Stimulated activated naive CD8-positive, alpha-beta T cell treated with anti-CD3 and anti-CD28 coated beads, Interleukin-15, amount 100 ng/mL, for 72 hours (primary cell): ENCODE measurements around the gene CREM.
A peak's percentile ranks its signal among the peaks of the same experiment; 100 is the strongest.

Source experiments
- ATAC-seq: fragments of 150-1000 bp; cut with Tn5 transposase; 2 replicates; pipeline ENCODE4 v1.10.0; 2021; ENCODE audit warnings: mild to moderate bottlenecking, moderate library complexity
- DNase-seq, 2 donors: peaks; one replicate each; pipeline ENCODE4 v3.0.0; 2021 to 2022
- H3K27ac Mint-ChIP-seq, 2 donors: one replicate each; pipeline ENCODE4 v1.8.0; 2022; ENCODE audit warnings: mild to moderate bottlenecking in 2 of 2, mixed read lengths in 2 of 2, moderate library complexity in 2 of 2
- H3K27me3 Mint-ChIP-seq: one replicate; pipeline ENCODE4 v1.8.0; 2022; ENCODE audit warnings: mixed read lengths
- H3K4me1 Mint-ChIP-seq: one replicate; pipeline ENCODE4 v1.8.0; 2022; ENCODE audit warnings: mild to moderate bottlenecking, mixed read lengths
- H3K4me3 Mint-ChIP-seq, 2 donors: one replicate each; pipeline ENCODE4 v1.8.0; 2022; ENCODE audit warnings: mild to moderate bottlenecking in 2 of 2, mixed read lengths in 2 of 2, moderate library complexity in 1 of 2
- H3K9me3 Mint-ChIP-seq, 2 donors: one replicate each; pipeline ENCODE4 v1.8.0; 2022; ENCODE audit warnings: mixed read lengths in 2 of 2

CREM gene

DNA sequence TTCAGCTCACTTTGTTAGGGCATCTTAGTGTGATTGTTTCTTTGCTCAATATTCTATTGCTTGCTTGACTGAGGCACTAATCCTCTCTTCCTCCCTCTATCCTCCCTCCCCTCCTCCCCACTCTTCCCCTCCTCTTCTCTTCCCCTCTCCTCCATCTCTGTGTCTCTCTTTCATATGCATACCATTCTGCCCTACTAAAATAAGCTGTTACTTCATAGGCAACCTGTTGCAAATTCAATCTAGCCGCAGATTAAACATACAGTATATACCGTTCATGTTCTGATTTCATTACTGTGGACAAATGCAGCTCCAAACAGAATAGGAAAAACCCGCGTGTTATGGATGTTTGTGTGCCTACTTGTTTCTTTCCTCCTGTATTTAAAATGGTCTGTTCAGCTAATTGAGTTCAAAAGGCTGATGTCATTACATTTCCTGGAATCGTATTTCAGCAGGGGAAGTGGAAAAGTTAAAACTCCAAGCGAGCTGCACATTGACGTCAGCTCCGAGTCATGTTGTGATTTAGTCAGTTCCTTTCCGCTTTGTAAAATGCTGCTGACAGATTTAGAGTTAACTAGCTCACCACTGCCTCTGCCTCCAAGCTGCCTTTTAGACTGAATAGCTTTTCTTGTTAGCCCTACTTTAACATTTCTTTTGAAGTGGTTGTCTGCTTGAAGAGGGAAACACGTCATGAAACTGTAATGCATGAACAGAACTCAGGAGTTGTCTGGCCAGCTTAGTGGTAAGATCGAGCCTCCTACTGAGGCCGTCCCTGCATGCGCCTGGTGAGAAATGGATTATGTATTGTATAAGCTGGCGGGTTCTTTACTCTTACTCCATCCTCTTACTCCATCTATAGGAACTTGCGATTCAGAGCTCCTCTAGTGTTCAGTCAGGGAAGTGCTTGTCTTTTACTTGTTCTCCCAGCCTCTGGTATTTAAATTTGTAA, 69.0 kb downstream of the CREM start:
- H3K27ac Mint-ChIP-seq, result peak overlapping the region; percentile 98
- no peaks in the 10 kb centered on the region for H3K27me3 Mint-ChIP-seq
- peak overlapping the region; percentile 90 to 92 for H3K4me3 Mint-ChIP-seq
- DNase-seq, result peak; percentile 80 to 90
- peaks cover 7% of the 10 kb centered on the region in 2 donors for H3K9me3 Mint-ChIP-seq
- peaks cover 58% of the 10 kb centered on the region for H3K4me1 Mint-ChIP-seq
- ATAC-seq, result peak; percentile 98

DNA sequence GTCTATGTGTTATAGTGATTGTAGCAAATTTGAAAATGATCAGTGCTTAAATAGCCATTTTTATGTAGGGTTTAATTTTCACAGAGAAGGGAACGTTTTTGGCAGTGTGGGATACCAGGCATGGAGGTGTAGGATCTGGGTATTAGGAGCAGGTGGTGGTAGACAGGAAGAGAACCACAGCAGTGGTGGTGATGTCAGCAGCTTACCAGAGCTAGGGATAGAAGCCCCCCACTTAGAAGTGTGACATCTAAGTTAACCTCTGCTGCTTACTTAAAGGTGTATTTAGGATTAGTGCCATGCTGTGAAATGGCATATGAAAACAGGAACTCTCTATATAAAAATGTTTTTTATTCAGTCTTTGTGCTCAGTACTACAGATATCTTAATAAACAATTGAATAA, 73.8 kb downstream of the CREM start:
- Mint-ChIP-seq H3K4me1 (peaks cover 49% of the 10 kb centered on the region), H3K27ac (no peak overlapping the region), H3K27me3 (no peaks in the 10 kb centered on the region), H3K9me3 (no peaks in the 10 kb centered on the region), H3K4me3 (peak overlapping the region; percentile 65 to 67)
- no peak for ATAC-seq
- no peak for DNase-seq

DNA sequence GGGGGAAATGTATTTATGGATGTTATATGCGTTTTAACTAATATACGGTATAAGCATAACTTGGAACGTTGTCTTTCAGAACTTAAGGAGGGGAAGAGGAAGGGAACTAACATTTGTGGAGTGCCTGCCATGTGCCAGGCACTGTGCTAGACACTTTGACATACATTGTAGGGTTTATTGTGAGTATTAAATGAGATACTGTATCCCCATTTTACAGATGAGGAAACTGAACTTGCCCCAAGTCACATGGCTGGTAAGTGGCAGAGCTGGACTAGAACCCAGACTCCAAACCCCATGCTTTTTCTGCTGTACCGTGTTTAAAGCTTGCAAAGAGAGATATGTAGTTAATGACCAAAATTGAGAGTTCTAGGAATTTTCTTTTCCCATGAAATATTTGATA, 74.6 kb downstream of the CREM start:
- no peaks in the 10 kb centered on the region for H3K9me3 Mint-ChIP-seq
- H3K27me3 Mint-ChIP-seq, result no peaks in the 10 kb centered on the region
- no peak for ATAC-seq
- peak overlapping the region; percentile 61 to 67 for H3K4me3 Mint-ChIP-seq
- peaks cover 47% of the 10 kb centered on the region for H3K4me1 Mint-ChIP-seq
- no peak overlapping the region for H3K27ac Mint-ChIP-seq
- DNase-seq, result no peak

DNA sequence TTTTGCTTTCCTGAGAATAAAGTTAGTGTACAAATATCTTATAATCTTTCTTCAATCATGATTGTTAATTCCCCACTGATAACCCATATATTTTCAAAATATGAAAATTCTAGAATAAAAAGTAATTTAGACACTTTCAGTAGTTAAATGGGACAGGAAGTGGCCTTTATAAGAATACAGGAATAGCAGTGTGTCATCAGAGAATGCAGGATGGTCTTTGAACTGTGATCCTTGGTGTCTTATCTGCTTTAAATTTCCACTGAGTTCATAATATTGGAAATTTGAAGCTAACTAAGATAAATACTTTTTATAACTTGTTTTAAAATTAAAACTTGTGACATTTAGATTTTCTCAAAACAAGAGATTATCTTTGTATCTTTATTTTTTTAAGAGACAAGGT, 75.4 kb downstream of the CREM start:
- Mint-ChIP-seq H3K27ac (no peak overlapping the region), H3K9me3 (no peaks in the 10 kb centered on the region), H3K4me1 (peaks cover 52% of the 10 kb centered on the region), H3K4me3 (peak overlapping the region in 1 of 2 donors; percentile 67), H3K27me3 (no peaks in the 10 kb centered on the region)
- DNase-seq (no peak), ATAC-seq (no peak)

DNA sequence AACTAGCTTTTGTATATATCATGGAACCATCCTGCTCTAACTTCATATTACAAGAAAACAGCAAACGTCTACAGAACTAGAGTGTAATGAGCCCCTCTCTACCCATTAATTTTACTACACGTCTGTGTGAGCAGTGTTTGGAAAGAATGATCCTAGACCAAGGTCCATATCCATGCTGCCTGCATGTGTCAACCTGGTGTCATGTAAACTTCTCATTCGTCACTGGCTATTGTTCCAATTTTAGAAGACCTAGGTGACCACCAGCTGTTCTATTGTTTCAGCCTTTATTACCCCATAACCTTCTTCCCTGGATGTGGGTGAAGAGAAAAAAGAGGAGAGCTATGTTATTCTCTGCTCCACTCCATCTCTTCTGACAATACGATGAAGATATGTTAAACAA, 77.1 kb downstream of the CREM start:
- no peaks in the 10 kb centered on the region for H3K9me3 Mint-ChIP-seq
- DNase-seq (no peak), ATAC-seq (no peak)
- H3K4me1 Mint-ChIP-seq, result peaks cover 52% of the 10 kb centered on the region
- H3K27me3 Mint-ChIP-seq, result no peaks in the 10 kb centered on the region
- H3K27ac Mint-ChIP-seq, result no peak overlapping the region
- H3K4me3 Mint-ChIP-seq, result no peak overlapping the region

DNA sequence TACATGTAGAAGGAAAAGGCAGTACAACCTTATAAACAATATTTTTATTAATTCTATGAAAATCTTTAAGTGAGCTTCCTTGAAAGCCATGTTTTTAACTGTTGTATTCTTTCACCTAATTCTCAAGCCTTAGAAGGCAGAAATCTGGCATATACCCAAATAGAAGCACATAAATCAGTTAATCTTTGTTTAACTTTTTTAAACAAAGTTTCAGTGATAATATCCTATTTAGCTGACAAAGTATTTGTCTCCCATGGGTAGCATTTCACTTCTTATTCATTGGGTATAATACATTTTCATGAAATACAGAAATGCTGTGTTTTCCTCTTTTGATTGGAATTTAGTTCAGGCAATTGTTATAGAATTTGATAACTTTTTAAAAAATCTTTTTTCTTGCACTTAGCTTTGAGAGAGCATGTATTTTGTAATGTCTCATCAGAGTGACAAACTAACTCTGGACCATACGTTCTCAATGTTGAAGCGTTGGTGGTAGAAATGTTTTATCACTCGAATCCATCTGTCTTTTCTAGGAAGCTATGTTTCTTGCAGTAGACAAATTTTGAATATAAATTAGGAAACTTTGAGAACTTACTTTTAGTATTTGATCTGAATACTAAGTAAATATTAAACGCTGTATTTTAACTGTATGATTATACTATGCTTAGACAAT, 78.1 kb downstream of the CREM start:
- H3K27ac Mint-ChIP-seq, result no peak overlapping the region
- H3K4me3 Mint-ChIP-seq, result no peak overlapping the region
- no peaks in the 10 kb centered on the region for H3K9me3 Mint-ChIP-seq
- H3K4me1 Mint-ChIP-seq, result peaks cover 63% of the 10 kb centered on the region
- DNase-seq (no peak), ATAC-seq (no peak)
- H3K27me3 Mint-ChIP-seq, result no peaks in the 10 kb centered on the region

DNA sequence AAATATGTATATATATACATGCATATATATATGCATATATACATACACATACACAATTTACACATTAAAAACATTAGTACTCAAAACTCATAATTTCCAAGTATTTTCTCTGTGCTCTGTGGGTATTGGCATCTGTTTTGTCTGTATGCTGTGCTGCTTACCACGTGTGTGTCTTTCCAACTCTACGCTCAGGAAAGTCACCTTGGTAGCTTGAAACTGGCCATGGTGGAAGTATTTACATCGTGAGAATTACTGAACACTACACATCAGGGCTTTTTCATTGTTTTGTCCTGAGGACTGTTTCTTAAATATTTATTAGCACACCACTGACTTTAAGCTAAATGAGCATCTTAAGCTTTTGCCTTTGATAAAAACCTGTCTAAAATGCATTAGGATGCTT, 79.6 kb downstream of the CREM start:
- Mint-ChIP-seq H3K27ac (peak overlapping the region in 1 of 2 donors; percentile 34), H3K9me3 (no peaks in the 10 kb centered on the region), H3K27me3 (no peaks in the 10 kb centered on the region), H3K4me1 (peaks cover 65% of the 10 kb centered on the region), H3K4me3 (no peak overlapping the region)
- DNase-seq (no peak), ATAC-seq (no peak)

DNA sequence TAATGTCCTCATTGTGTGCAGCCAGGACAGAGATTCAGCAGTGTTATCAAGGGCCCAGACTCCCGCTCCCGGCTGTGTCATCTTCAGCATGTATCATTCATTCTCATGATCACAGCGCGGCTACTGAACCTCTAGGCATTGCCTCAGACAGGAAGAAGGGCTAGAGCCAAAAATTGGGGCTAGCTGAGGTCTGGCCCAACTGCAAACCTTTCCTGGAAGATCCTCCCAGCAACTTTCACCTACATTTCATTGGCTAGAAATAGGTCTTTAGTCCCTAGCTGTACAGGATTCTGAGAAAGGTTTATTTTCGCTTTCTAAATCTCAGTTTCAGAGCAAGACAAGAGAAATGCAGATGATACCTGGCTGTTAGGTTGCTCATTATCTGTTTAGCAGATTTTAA, 81.9 kb downstream of the CREM start:
- peak overlapping the region; percentile 62 to 78 for H3K4me3 Mint-ChIP-seq
- H3K27ac Mint-ChIP-seq, result peak overlapping the region; percentile 86 to 93
- DNase-seq (peak; percentile 40 to 78), ATAC-seq (peak; percentile 96)
- no peaks in the 10 kb centered on the region for H3K9me3 Mint-ChIP-seq
- peaks cover 53% of the 10 kb centered on the region for H3K4me1 Mint-ChIP-seq
- H3K27me3 Mint-ChIP-seq, result no peaks in the 10 kb centered on the region

DNA sequence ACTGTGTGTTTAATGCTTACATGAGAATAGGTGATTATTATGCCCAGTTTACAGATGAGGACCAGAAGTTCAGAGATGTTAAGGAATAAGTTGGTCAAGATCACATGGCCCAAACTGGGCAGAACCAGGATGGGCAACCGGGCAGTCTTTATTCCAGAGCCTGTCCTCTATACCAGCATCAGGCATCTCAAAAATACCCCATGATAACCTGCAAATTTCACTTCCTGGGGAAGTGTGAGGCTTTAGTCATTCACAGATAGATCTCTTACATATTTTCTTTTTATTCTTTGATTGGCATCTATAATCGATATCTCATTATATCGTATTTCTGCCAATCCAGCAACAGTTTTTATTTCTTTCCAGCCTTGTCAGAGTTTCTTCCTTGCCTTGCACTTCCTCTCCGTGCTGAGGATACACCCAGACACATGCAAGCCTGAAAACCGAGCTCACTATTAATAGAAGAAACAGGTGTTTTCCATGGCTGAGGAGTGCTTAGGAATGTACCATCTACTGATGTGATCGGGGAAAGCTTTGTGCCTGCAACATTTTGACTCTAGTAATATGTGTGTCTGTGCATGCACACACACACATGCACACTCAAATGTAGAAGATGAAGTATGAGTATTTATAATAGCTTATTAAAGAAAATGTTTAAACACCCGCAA, 82.4 kb downstream of the CREM start:
- peak; percentile 44 for ATAC-seq
- H3K27me3 Mint-ChIP-seq, result no peaks in the 10 kb centered on the region
- peak overlapping the region; percentile 62 to 78 for H3K4me3 Mint-ChIP-seq
- H3K27ac Mint-ChIP-seq, result peak overlapping the region; percentile 86 to 93
- no peaks in the 10 kb centered on the region for H3K9me3 Mint-ChIP-seq
- peaks cover 51% of the 10 kb centered on the region for H3K4me1 Mint-ChIP-seq
- no peak for DNase-seq

DNA sequence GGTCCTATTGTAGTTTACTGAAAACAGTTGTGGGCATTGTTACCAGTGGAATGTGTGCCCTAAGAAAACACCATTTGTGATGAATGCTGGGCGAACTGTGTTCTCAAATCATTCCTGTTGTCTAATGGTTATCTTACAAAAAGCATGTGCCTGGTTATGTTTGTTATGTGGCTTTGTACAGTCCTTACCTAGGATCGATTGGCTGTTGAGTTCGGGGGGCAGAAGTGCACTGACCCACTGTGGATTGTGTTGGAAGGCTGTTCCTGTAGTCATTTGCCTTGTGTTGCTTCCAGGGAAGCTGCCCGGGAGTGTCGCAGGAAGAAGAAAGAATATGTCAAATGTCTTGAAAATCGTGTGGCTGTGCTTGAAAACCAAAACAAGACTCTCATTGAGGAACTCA, 84.3 kb downstream of the CREM start:
- ATAC-seq (no peak), DNase-seq (no peak)
- no peaks in the 10 kb centered on the region for H3K27me3 Mint-ChIP-seq
- H3K4me3 Mint-ChIP-seq, result no peak overlapping the region
- H3K4me1 Mint-ChIP-seq, result peaks cover 61% of the 10 kb centered on the region
- peak overlapping the region in 1 of 2 donors; percentile 9 for H3K27ac Mint-ChIP-seq
- no peaks in the 10 kb centered on the region for H3K9me3 Mint-ChIP-seq

DNA sequence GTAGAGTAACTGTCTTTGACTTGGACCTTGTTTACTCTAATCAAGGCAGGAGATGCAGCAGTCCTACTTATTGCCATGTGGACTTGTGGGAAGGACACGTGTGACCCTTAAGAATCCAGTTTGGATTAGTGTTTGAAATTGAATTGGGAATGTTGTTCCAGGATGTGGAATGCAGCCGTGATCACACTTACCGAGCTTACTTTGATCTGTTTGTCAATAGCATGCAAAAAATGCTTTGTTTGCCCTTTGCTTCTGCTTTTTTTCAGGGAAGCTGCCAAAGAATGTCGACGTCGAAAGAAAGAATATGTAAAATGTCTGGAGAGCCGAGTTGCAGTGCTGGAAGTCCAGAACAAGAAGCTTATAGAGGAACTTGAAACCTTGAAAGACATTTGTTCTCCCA, 84.7 kb downstream of the CREM start:
- ATAC-seq (no peak), DNase-seq (no peak)
- Mint-ChIP-seq H3K27ac (no peak overlapping the region), H3K27me3 (no peaks in the 10 kb centered on the region), H3K4me1 (peaks cover 66% of the 10 kb centered on the region), H3K9me3 (no peaks in the 10 kb centered on the region), H3K4me3 (no peak overlapping the region)

DNA sequence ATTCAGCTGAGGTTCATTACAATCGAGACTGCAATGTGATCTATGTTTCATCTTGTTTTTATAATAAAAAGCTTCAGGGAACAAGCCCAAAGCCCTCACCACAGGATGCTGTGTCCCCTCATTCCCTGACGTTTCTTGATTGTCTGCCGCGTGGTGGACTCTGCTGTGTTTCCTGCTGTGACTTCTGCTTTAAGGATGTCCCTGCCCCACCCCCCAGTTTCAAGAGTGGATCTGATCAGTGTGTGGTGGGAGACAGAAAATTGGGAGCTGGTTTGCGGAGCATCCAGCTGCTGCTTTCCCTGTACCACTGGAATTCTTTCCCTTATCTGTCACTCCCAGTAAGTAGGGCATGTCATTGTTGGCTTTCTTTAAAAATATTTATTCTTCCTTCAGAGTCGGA, 86.2 kb downstream of the CREM start:
- no peak for ATAC-seq
- H3K9me3 Mint-ChIP-seq, result no peaks in the 10 kb centered on the region
- H3K4me3 Mint-ChIP-seq, result no peak overlapping the region
- H3K27ac Mint-ChIP-seq, result no peak overlapping the region
- no peak for DNase-seq
- H3K4me1 Mint-ChIP-seq, result peaks cover 70% of the 10 kb centered on the region
- no peaks in the 10 kb centered on the region for H3K27me3 Mint-ChIP-seq

DNA sequence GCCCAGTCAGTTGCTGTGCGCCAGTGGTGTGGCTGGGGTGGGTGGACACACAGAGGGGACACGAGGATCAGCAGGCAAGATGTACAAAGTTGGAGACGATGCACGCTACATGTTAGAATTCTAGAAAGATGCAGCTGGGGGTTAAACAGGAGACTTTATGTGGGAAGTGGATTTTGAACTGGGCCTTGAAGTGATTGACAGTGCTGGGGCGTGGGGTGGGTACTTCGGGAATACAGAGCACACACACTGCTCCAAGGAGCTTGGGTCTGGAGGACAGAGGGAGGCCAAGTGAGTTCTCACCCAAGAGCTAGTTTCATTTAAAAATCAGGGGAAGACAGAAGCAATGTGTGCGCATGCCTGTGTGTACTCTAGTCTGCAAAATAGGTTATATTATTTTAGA, 87.1 kb downstream of the CREM start:
- Mint-ChIP-seq H3K9me3 (no peaks in the 10 kb centered on the region), H3K27me3 (no peaks in the 10 kb centered on the region), H3K4me1 (peaks cover 70% of the 10 kb centered on the region), H3K27ac (peak overlapping the region in 1 of 2 donors; percentile 72), H3K4me3 (no peak overlapping the region)
- no peak for DNase-seq
- ATAC-seq, result no peak

DNA sequence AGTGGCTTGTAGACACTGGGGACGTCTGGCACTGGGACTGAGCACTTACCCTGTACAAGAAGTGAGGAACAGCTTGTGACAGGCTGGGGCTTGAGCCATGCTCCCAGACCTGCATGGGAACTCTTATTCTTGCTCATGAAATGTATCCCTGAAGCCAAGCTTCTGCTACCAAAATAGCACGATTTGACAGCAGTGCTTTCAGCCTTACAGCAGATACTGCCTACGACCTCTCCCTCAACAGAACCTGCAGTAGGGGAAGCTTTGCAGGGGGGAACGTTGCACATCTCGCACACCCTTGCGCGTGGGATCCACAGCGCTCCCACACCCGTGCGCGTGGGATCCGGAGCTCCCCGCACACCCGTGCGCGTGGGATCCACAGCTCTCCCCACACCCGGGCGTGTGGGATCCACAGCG, 88.0 kb downstream of the CREM start:
- H3K9me3 Mint-ChIP-seq, result no peaks in the 10 kb centered on the region
- peak overlapping the region; percentile 12 to 61 for H3K27ac Mint-ChIP-seq
- no peaks in the 10 kb centered on the region for H3K27me3 Mint-ChIP-seq
- H3K4me1 Mint-ChIP-seq, result peaks cover 68% of the 10 kb centered on the region
- DNase-seq (no peak), ATAC-seq (peak; percentile 31)
- no peak overlapping the region for H3K4me3 Mint-ChIP-seq

DNA sequence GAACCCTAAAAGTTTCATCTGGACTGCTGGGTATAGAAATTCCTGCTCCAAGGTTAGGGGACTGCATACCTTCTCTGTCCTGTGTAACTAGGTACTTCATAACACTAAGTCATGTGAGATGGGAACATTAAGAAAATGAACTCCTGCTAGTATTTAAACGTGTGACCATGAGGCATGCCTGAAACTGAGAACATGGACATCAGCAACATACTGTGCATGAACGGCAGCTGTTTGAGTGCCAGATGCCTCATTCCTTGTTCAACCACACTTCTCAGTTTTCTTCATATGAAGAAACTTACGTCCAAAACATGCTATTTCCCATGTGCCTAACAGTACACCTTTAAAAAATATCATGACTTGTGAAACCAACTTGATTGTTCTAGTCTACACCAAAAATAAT, 88.5 kb downstream of the CREM start:
- ATAC-seq (no peak), DNase-seq (no peak)
- Mint-ChIP-seq H3K27ac (peak overlapping the region in 1 of 2 donors; percentile 12), H3K4me3 (no peak overlapping the region), H3K4me1 (peaks cover 63% of the 10 kb centered on the region), H3K27me3 (no peaks in the 10 kb centered on the region), H3K9me3 (no peaks in the 10 kb centered on the region)
